ENCODE data around the gene MYOZ1. TPM values are rescaled to one million over a fixed set of nuclear protein-coding genes. Genes with fewer than 3 reads are reported as not detected.

MYOZ1 gene
- total and polyA plus RNA-seq, 2 donors (not counting 1 experiment from before 2014, with no cell fraction given), result not detected

DNA sequence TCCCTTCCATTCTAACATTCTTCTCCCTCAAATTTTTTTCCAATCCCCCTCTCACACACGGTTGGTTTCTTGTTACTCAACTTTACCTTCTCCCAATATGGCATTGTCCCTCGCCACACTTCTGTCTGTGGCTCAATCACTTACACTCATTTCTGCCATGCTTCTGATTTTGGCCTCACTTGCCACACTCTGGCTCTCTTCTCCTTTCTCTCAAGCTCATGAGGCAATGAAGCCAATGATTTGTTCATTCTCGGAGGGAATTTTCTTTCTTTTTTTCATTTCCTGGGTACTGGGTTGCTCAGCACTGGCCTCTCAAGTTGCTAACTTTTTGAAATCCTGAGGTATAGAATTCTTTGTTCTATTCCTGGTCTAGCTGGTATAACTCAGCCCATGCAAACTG, 4.0 kb upstream of the MYOZ1 start:
- Histone ChIP-seq H3K4me1 (ENCODE audit: control insufficient read depth in 2 of 2, insufficient read depth in 2 of 2, low read length in 2 of 2) (peaks cover 10 to 28% of the 10 kb centered on the region in 2 donors), H3K9me3 (ENCODE audit: control extremely low read depth in 1 of 3, control insufficient read depth in 2 of 3, insufficient read depth in 1 of 3, low read length in 2 of 3) (no peaks in the 10 kb centered on the region), H3K27me3 (replicated peaks in 1 of 4; ENCODE audit: control extremely low read depth in 1 of 4, control insufficient read depth in 3 of 4, insufficient read depth in 4 of 4, low read length in 3 of 4) (peaks cover 0 to 10% (median 0%) of the 10 kb centered on the region in 4 experiments), H2AFZ (ENCODE audit: insufficient read depth, low read depth, low read length, poor library complexity, severe bottlenecking) (peak overlapping the region; percentile 13), H3K9ac (ENCODE audit: low read length) (no peak overlapping the region), H4K20me1 (ENCODE audit: control insufficient read depth, insufficient read depth, low read length, poor library complexity, severe bottlenecking) (no peaks in the 10 kb centered on the region), H3K4me2 (replicated peaks; ENCODE audit: low read depth, low read length, poor library complexity, severe bottlenecking) (no peak overlapping the region), H3K4me3 (ENCODE audit: control extremely low read depth in 1 of 5, extremely low read depth in 1 of 5, insufficient read depth in 1 of 5, low read depth in 2 of 5, low read length in 4 of 5) (no peak overlapping the region), H3K36me3 (replicated peaks in 1 of 2; ENCODE audit: control extremely low read depth in 1 of 2, control insufficient read depth in 1 of 2, extremely low read depth in 1 of 2, insufficient read depth in 2 of 2, low read length in 1 of 2) (no peaks in the 10 kb centered on the region), H3K79me2 (ENCODE audit: control insufficient read depth, insufficient read depth, low read length) (no peaks in the 10 kb centered on the region), H3K27ac (ENCODE audit: low read length in 2 of 2) (no peak overlapping the region)
- Mint-ChIP-seq H3K4me3 (no peak overlapping the region), H3K27me3 (peaks cover 8% of the 10 kb centered on the region), H3K9me3 (ENCODE audit: insufficient read depth) (no peaks in the 10 kb centered on the region), H3K4me1 (peaks cover 27% of the 10 kb centered on the region), H3K27ac (no peak overlapping the region)
- intact Hi-C loops (cut with micrococcal nuclease), result no loop called here
- 78% methylated on average over 3 of the region's 3 CpGs for WGBS (ENCODE audit: insufficient coverage)
- no peak for ATAC-seq (ENCODE audit: low read depth)
- no peak for DNase-seq
- POLR2A ChIA-PET, result interaction anchor here (0.6 to 1.2 kb wide), 2 partner anchors 19 to 149 kb away, joined by 3 to 6 read pairs; partner anchors contain the start of gene PPP3CB
- CTCF ChIA-PET, result interaction anchor here (0.9 to 10.5 kb wide), 6 partner anchors 10 to 381 kb away, joined by 3 to 191 read pairs (median 16); no protein-coding TSS in a partner anchor
- TF ChIP-seq EZH2 (IDR thresholded peaks at IDR 0.05; ENCODE audit: borderline replicate concordance, insufficient read depth, low read depth, low read length, poor library complexity, severe bottlenecking), result no peak
- TF ChIP-seq, protein P1, sequence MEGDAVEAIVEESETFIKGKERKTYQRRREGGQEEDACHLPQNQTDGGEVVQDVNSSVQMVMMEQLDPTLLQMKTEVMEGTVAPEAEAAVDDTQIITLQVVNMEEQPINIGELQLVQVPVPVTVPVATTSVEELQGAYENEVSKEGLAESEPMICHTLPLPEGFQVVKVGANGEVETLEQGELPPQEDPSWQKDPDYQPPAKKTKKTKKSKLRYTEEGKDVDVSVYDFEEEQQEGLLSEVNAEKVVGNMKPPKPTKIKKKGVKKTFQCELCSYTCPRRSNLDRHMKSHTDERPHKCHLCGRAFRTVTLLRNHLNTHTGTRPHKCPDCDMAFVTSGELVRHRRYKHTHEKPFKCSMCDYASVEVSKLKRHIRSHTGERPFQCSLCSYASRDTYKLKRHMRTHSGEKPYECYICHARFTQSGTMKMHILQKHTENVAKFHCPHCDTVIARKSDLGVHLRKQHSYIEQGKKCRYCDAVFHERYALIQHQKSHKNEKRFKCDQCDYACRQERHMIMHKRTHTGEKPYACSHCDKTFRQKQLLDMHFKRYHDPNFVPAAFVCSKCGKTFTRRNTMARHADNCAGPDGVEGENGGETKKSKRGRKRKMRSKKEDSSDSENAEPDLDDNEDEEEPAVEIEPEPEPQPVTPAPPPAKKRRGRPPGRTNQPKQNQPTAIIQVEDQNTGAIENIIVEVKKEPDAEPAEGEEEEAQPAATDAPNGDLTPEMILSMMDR (IDR thresholded peaks at IDR 0.05), result no peak

DNA sequence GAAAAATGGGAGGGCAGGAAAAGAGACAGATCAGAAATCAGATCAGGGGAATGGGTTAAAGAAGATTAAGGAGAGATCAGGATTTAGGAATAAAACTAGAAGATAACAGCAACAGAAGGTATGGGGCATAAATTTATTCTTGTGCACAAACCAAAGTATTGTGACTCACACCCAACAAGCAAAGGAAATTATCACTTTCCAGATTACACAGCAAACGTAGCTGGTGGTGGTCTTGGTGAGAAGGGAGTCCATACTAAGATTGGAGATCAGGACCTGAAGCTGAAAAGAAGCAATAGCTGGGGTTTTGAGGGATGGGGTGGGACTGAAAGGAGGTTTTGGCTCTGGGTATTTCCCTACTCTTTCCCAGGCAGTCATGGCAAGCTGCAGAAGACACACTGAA, 3.5 kb upstream of the MYOZ1 start:
- ChIA-PET CTCF (interaction anchor here (0.6 to 10.5 kb wide), 14 partner anchors 10 to 536 kb away, joined by 3 to 191 read pairs (median 6); no protein-coding TSS in a partner anchor), POLR2A (interaction anchor here (0.6 to 1.2 kb wide), 2 partner anchors 19 to 149 kb away, joined by 3 to 6 read pairs; partner anchors contain the start of gene PPP3CB)
- TF ChIP-seq, protein P1 (IDR thresholded peaks at IDR 0.05), result no peak
- no peak for TF ChIP-seq EZH2 (IDR thresholded peaks at IDR 0.05; ENCODE audit: borderline replicate concordance, insufficient read depth, low read depth, low read length, poor library complexity, severe bottlenecking)
- Histone ChIP-seq H4K20me1 (ENCODE audit: control insufficient read depth, insufficient read depth, low read length, poor library complexity, severe bottlenecking) (no peaks in the 10 kb centered on the region), H3K27me3 (replicated peaks in 1 of 4; ENCODE audit: control extremely low read depth in 1 of 4, control insufficient read depth in 3 of 4, insufficient read depth in 4 of 4, low read length in 3 of 4) (peaks cover 0 to 10% (median 0%) of the 10 kb centered on the region in 4 experiments), H2AFZ (ENCODE audit: insufficient read depth, low read depth, low read length, poor library complexity, severe bottlenecking) (peak overlapping the region; percentile 69), H3K4me1 (ENCODE audit: control insufficient read depth in 2 of 2, insufficient read depth in 2 of 2, low read length in 2 of 2) (peaks cover 10 to 28% of the 10 kb centered on the region in 2 donors), H3K79me2 (ENCODE audit: control insufficient read depth, insufficient read depth, low read length) (no peaks in the 10 kb centered on the region), H3K9ac (ENCODE audit: low read length) (no peak overlapping the region), H3K4me3 (ENCODE audit: control extremely low read depth in 1 of 5, extremely low read depth in 1 of 5, insufficient read depth in 1 of 5, low read depth in 2 of 5, low read length in 4 of 5) (no peak overlapping the region), H3K27ac (ENCODE audit: low read length in 2 of 2) (no peak overlapping the region), H3K4me2 (replicated peaks; ENCODE audit: low read depth, low read length, poor library complexity, severe bottlenecking) (no peak overlapping the region), H3K9me3 (ENCODE audit: control extremely low read depth in 1 of 3, control insufficient read depth in 2 of 3, insufficient read depth in 1 of 3, low read length in 2 of 3) (no peaks in the 10 kb centered on the region), H3K36me3 (replicated peaks in 1 of 2; ENCODE audit: control extremely low read depth in 1 of 2, control insufficient read depth in 1 of 2, extremely low read depth in 1 of 2, insufficient read depth in 2 of 2, low read length in 1 of 2) (no peaks in the 10 kb centered on the region)
- DNase-seq (no peak), ATAC-seq (ENCODE audit: low read depth) (no peak)
- Mint-ChIP-seq H3K27me3 (peaks cover 8% of the 10 kb centered on the region), H3K4me3 (no peak overlapping the region), H3K9me3 (ENCODE audit: insufficient read depth) (no peaks in the 10 kb centered on the region), H3K27ac (no peak overlapping the region), H3K4me1 (peaks cover 26% of the 10 kb centered on the region)
- WGBS (ENCODE audit: insufficient coverage), result no CpG with 5 or more reads among the region's 1 CpG
- intact Hi-C loops (cut with micrococcal nuclease), result loop anchor here (1.0 kb wide), 2 partner anchors 18 to 380 kb away; no protein-coding TSS in a partner anchor

All from B cell (primary cell).